Tibial artery (tissue), 4 donors: ENCODE measurements around the gene TTC8.

Source experiments
- DNase-seq, 2 donors: peaks; one replicate each; pipeline ENCODE4 v3.0.0-alpha.2; 2019
- H3K27ac ChIP-seq, 2 donors: fragments of 200-600 bp; sonication (generic) in 1 of 2; 1 replicate in 1 of 2; 2 replicates in 1 of 2; pipeline ENCODE4 v1.5.1; 2018 to 2019; ENCODE audit warnings: mild to moderate bottlenecking in 1 of 2
- H3K27me3 ChIP-seq, 2 donors: fragments of 200-600 bp; sonication (generic) in 1 of 2; one replicate each; pipeline versions ENCODE4 v1.5.1 to v1.6.0; 2016 to 2019
- H3K36me3 ChIP-seq, 3 donors: fragments of 200-600 bp; sonication (generic) in 2 of 3; one replicate each; pipeline ENCODE4 v1.5.1; 2016 to 2019; ENCODE audit warnings: mild to moderate bottlenecking in 2 of 3
- H3K4me1 ChIP-seq, 4 donors: fragments of 200-600 bp; sonication (generic) in 2 of 4; 1 replicate in 3 of 4; 2 replicates in 1 of 4; pipeline ENCODE4 v1.5.1; 2016 to 2019
- H3K4me3 ChIP-seq, 2 donors: fragments of 200-600 bp; sonication (generic) in 1 of 2; 1 replicate in 1 of 2; 2 replicates in 1 of 2; pipeline ENCODE4 v1.5.1; 2018 to 2019; ENCODE audit warnings: mild to moderate bottlenecking in 2 of 2
- H3K9me3 ChIP-seq, 3 donors: fragments of 200-600 bp; sonication (generic) in 1 of 3; one replicate each; pipeline ENCODE4 v1.5.1; 2016 to 2019
- CTCF ChIP-seq, 2 experiments: fragments of 200-600 bp in 1 of 2; fragments of 450-650 bp in 1 of 2; IDR thresholded peaks; one replicate each; pipeline ENCODE4 v1.5.1; 2017 to 2019; ENCODE audit warnings: antibody characterized with exemption in 2 of 2, mild to moderate bottlenecking in 1 of 2, moderate library complexity in 1 of 2
- intact Hi-C: fragments of 100-400 bp; cut with DNase I; formaldehyde crosslinking; loops from one replicate; pipeline ENCODE4 v1.15.0; 2023; ENCODE audit warnings: low total_unique reads

Gene TTC8

GRCh38 chr14:88904206-88904647 is 79.8 kb downstream of the TTC8 start:
- Histone ChIP-seq H3K27me3 (no peaks in the 10 kb centered on the region), H3K27ac (no peak overlapping the region)
- intact Hi-C loops: no loop called here

DNA sequence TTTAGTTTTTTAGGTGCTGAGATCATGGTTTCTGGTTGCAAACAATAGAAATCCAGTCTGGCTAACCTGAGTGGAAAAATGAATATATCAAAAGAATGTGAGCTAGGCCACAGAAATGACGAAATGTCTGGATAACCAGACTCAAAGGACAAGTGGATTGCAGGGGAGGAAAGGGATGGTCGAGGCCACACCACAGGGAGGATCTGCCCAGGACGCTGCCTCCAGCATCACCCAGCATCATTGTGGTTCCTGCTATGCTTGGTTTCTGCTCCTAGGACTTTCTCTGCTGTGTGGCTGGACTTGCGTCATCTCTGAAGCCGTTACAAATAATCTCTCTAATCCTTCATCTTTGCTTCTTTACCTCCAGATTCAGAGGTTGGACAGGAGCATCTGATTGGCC is 80.4 kb downstream of the TTC8 start:
- Histone ChIP-seq H3K9me3 (peaks cover 0 to 2% (median 0%) of the 10 kb centered on the region in 3 donors), H3K27me3 (no peaks in the 10 kb centered on the region), H3K36me3 (no peaks in the 10 kb centered on the region), H3K4me1 (no peaks in the 10 kb centered on the region), H3K4me3 (no peak overlapping the region), H3K27ac (no peak overlapping the region)
- intact Hi-C loops: no loop called here
- no peak for DNase-seq
- no peak for TF ChIP-seq CTCF (IDR thresholded peaks at IDR 0.05)

More at GRCh38 chr14:88904206-88904647, 79.8 kb downstream of the TTC8 start:
- H3K4me1 ChIP-seq: no peaks in the 10 kb centered on the region
- TF ChIP-seq CTCF (IDR thresholded peaks at IDR 0.05): no peak
- no peak for DNase-seq
- no peaks in the 10 kb centered on the region for H3K36me3 ChIP-seq
- H3K4me3 ChIP-seq: no peak overlapping the region
- peaks cover 0 to 2% (median 0%) of the 10 kb centered on the region in 3 donors for H3K9me3 ChIP-seq

DNA sequence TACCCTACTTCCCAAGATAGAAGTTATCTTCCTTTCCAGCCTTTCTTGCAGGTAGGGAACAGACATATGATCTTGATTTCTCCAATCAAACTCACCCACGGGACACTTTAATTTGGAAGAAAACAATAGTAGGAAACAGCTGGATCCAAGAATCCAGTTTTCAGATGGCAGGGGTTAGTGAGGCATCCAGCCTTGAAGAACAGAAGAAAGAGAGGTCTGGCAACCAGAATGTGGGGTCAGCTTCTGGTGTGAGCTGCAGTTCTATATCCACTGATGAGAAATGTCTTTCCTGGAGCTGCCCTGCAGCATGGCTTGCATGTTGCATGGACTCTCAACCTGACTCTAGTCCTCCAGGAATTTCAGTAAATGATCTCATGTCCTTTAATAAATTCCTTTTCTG is 83.8 kb downstream of the TTC8 start:
- no peak for TF ChIP-seq CTCF (IDR thresholded peaks at IDR 0.05)
- no peak for DNase-seq
- Histone ChIP-seq H3K27ac (no peak overlapping the region), H3K9me3 (peaks cover 0 to 2% (median 0%) of the 10 kb centered on the region in 3 donors), H3K4me1 (no peaks in the 10 kb centered on the region), H3K27me3 (no peaks in the 10 kb centered on the region), H3K4me3 (no peak overlapping the region), H3K36me3 (no peaks in the 10 kb centered on the region)
- intact Hi-C loops: no loop called here

- peaks cover 0 to 5% of the 10 kb centered on the region in 2 donors for H3K27me3 ChIP-seq
- no peaks in the 10 kb centered on the region for H3K36me3 ChIP-seq
- H3K4me1 ChIP-seq: no peaks in the 10 kb centered on the region
- H3K4me3 ChIP-seq: no peak overlapping the region
- TF ChIP-seq CTCF (IDR thresholded peaks at IDR 0.05): no peak
- peaks cover 0 to 2% (median 0%) of the 10 kb centered on the region in 3 donors for H3K9me3 ChIP-seq
- no peak for DNase-seq
- no peak overlapping the region for H3K27ac ChIP-seq
- intact Hi-C loops: no loop called here
Measured at GRCh38 chr14:88910386-88910785, 85.9 kb downstream of the TTC8 start.

- TF ChIP-seq CTCF (IDR thresholded peaks at IDR 0.05): no peak
- DNase-seq: no peak
- peaks cover 0 to 5% of the 10 kb centered on the region in 2 donors for H3K27me3 ChIP-seq
- no peak overlapping the region for H3K27ac ChIP-seq
- H3K4me1 ChIP-seq: no peaks in the 10 kb centered on the region
- peaks cover 0 to 2% (median 0%) of the 10 kb centered on the region in 3 donors for H3K9me3 ChIP-seq
- intact Hi-C loops: no loop called here
- H3K4me3 ChIP-seq: no peak overlapping the region
- H3K36me3 ChIP-seq: no peaks in the 10 kb centered on the region
Measured at GRCh38 chr14:88911809-88912208, 87.4 kb downstream of the TTC8 start.

DNA sequence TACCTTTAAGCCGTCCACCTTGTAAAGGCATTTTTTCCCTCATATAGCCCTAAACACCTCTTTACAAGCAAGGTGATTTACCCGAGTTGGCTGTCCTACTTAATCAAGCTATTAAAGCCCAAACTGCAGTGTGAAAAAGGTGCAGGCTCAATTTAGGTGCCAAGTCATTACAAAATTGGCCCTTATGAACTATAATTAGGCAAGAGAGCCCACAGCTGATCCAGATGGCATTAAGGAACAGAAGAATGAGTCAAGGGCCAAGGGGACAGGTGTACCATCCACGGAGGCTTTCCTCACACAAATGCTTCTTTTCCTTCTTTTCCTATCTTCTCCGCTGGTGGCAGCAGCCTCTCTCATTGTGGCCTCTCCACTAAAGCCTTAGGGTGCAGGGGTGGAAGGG is 90.5 kb downstream of the TTC8 start:
- no peaks in the 10 kb centered on the region for H3K9me3 ChIP-seq
- intact Hi-C loops: no loop called here
- H3K36me3 ChIP-seq: no peaks in the 10 kb centered on the region
- no peak for DNase-seq
- no peaks in the 10 kb centered on the region for H3K4me1 ChIP-seq
- no peak overlapping the region for H3K27ac ChIP-seq
- no peak overlapping the region for H3K4me3 ChIP-seq
- H3K27me3 ChIP-seq: peaks cover 0 to 5% of the 10 kb centered on the region in 2 donors
- no peak for TF ChIP-seq CTCF (IDR thresholded peaks at IDR 0.05)
